Measurements from ENCODE around the gene SF3A2. TPM values are rescaled to one million over a fixed set of nuclear protein-coding genes. Genes with fewer than 3 reads are reported as not detected.

The SF3A2 gene
- polyA plus RNA-seq, 1 donor, result 66.1 TPM

DNA sequence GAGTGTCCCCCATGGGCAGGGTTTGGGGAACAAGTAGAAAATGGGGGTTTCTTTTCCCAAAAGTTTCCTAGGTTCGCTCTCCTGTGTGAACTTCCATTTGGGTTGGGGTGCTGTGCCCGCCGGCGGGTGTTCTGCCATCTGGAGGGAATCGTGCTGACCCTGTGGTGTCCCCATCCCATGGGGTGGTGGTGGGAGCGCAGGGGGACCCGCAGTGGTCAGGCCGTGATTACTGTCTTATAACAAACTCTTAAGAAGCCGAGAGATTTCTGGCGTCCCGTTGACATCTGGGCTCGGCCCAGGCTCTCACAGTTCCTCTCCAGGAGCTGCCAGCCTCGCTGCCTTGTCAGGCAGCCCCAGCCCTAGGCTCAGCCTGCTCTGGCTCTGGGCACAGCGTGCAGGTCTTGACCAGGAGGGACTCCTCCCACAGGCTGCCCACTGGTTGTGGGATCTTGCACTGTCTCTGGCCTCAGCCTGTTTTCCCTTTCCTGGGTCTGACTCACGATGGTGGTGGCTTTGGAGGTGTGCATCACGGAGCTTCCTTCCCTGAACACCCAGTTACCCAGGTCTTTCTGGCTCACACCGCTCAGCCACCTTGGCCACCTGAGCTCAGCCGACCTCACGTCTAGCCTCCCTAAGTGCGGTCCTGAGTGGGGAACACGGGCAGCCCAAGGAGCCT lies 35.0 kb upstream of the SF3A2 start:
- no peak for DNase-seq

GRCh38 chr19:2202366-2202765 lies 34.3 kb upstream of the SF3A2 start:
- no peak for DNase-seq

DNA sequence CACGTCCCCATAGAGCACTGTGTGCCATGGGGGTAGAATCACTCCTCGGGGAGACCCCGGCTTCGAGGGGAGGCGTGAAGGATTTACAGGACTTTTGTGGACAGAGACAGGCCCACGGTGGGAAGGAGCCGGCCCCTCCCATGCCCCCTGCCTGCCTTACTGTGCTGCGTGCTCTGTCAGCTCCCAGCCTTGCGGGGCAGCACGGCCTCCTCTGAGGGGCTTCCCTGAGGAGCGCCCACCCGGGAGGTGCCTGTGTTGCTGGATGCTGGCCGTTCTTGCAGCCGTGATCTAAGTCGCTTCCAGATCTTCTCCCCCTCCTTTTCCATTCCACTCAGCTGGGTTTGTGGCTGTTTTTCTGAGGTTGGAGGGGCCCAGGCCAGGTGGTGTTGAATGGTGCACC lies 29.6 kb upstream of the SF3A2 start:
- no peak for DNase-seq

DNA sequence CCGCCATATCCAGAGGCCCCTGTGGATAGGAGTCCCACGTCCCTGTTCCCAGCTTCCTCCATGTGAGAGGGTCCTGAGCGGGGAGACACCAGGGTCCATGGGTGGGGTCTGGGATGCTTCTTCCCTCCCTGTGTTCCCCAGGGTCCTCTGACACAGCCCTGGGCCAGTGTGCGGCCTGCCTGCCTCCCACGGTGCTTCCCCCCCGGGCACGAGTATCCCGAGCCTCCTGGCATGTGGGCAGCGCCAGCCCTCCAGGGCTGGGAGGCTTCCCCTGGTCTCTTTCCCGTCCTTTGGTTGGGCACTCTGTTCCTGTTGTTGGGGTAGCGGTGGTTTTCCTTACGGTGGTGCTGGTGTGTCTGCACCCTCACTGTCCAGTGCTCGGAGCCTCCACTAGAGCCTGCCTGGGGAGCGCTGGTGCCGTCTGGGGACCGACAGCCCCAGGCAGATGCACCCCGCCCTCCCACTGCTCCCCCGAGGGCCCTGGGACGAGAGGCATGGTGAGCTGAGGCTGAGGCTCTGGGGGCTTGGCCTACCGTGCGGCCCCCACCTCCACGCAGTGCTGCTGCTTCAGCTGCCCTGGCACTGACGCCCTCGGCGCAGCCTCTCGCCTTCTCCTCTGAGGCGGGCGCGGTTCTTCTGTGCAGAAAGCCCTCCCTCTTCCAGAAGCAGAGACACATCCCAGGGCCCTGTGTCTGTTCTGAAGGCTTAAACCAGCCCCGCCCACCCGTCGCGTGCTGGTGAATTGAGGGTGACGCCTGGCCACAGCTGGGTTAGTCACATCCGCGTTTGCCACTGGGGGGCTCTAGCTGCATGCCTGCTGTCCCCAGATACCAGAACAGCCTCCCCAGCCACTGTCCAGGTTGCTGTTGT lies 28.4 kb upstream of the SF3A2 start:
- no peak for DNase-seq

DNA sequence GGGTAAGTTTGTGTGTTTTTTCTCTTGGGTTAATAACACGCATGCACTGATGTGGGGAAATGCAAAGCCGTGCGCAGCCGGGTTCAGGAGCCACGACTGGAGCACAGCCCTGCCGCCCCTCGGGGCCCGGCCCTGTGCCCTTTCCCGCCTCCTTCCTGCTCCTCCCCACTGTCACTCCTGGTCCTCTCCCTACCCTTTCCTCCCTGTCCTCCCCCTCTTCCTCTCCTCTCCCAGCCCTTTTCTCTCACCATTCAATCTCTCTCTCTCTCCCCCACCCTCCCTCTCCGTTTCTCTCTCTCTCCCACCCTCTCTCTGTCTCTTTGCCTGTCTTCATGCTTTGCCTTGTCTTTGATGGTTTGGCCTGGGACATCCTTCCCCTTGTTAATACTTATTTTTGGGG lies 27.6 kb upstream of the SF3A2 start:
- DNase-seq, result no peak

GRCh38 chr19:2209408-2209807 lies 27.2 kb upstream of the SF3A2 start:
- no peak for DNase-seq

DNA sequence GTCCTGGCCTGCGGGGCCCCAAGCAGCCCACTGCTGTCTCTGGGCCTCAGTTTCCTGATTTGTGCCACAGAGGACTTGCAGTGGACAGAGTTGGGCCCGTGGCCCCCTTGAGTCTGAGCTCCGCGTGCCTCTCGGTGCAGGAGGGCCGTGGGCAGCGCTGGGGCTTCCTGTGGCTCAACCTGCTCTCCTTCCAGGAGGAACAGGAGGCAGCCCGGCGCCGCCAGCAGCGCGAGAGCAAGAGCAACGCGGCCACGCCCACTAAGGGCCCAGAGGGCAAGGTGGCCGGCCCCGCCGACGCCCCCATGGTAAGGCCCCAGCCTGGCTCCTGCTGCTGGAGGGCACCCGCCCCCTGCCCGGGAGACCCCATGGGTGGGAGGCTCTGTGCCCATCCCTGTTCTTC lies 26.4 kb upstream of the SF3A2 start:
- DNase-seq, result no peak

DNA sequence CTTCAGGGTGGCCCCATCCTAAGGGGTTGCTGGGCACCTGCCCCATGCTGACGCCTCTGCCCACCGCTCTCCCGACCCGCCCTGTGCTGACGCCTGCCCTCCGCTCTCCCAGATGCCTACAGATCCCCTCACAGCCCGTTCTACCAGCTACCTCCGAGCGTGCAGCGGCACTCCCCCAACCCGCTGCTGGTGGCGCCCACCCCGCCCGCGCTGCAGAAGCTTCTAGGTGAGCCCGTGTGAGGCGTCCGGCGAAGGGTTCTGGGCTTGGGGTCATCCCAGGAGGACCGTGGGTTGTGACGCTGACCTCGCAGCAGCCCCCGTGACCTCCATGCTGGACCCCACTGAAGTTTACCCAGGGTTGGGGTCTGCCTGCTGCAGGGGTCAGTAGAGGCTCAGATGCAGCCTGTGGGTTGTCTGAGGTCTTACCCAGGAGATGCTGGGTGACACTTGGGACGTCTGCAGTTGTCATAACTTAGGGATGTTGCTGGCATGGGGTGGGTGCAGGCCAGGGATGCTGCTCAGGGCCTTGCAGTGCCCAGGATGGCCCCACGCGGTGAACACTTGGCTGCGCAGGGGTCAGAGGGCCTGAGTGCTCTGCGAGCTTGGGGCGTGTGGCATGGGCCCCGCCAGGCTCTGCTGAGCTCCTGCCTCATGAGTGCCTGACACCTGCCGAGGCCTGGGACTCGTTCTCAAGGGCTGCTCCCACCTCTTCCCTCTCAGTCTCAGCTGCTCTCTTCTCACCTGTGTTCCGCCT lies 25.5 kb upstream of the SF3A2 start:
- DNase-seq, result no peak

DNA sequence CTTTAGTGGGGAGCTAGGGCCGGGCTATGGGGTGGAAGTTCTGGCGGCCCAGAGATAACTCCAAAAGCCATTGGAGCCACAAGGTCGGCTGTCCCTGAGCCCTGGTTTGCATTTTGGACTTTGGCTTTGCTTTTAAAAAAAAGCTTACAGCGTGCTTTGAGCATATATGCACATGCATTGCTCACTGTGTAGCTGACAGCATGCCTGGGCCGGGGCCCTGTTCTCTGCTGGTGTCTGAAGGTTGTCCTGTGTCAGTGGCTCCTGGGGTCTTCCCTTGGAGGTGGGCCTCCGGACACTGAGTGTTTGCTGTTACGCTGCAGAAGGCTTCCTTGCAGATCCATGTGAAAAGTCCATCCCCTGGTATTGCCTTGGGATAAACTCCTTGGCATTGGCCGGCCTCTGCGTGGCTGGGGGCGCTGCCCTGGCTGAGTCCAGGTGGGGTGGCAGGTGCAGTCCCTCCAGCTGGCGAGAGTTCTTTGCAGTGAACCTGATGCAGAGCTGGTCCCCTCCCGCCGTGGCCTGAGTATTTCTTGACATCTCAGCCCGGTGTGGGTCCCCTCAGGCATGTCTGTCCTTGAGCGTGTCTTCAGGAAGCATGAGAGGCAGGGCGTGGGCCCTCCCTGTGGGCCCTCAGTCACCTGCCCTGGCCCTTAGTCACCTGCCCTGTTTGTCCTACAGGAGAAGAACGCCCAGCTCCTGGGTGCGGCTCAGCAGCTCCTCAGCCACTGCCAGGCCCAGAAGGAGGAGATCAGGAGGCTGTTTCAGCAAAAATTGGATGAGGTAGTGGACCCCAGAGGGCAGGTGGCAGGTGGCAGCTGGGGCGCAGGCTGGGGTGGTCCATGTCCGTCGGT lies 23.5 kb upstream of the SF3A2 start:
- no peak for DNase-seq

DNA sequence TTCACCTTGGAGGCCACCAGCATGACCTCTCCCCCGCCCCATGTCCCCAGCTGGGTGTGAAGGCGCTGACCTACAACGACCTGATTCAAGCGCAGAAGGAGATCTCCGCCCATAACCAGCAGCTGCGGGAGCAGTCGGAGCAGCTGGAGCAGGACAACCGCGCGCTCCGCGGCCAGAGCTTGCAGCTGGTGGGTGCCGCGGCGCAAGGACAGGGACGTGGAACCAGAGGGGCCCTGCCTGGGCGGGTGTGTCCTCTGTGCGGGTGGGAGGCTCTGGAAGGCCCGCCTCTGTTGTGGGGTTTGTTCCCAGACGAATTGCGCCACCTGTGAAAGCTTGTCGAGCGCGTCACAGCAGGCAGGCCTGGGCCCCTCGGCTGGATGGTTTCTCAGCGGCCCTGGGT lies 22.8 kb upstream of the SF3A2 start:
- DNase-seq, result no peak

- no peak for DNase-seq
These were observed 22.4 kb upstream of the SF3A2 start for GRCh38 chr19:2214251-2214650.

DNA sequence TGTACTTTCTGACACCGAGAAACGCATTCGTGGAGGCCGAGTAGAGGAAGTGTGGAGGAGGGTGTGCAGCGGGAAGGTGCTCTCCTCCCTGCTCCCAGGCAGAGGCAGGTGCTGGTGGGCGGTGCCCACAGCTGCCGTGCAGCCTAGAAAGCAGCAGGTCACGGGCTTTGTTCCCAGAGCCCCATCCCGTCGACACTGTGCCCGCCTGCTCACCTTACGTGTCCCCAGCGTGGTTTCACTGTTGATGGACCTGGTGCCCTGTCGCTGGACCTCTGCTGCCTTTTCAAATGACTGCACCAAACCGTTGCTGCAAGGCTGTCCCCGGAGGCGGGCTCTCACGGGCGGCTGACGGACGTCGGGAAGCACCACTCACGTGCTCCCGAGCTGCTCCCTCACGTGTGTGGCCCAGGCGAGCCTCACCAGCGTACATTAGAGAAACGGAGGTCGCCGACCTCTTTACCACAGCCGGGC lies 21.3 kb upstream of the SF3A2 start:
- DNase-seq, result no peak

DNA sequence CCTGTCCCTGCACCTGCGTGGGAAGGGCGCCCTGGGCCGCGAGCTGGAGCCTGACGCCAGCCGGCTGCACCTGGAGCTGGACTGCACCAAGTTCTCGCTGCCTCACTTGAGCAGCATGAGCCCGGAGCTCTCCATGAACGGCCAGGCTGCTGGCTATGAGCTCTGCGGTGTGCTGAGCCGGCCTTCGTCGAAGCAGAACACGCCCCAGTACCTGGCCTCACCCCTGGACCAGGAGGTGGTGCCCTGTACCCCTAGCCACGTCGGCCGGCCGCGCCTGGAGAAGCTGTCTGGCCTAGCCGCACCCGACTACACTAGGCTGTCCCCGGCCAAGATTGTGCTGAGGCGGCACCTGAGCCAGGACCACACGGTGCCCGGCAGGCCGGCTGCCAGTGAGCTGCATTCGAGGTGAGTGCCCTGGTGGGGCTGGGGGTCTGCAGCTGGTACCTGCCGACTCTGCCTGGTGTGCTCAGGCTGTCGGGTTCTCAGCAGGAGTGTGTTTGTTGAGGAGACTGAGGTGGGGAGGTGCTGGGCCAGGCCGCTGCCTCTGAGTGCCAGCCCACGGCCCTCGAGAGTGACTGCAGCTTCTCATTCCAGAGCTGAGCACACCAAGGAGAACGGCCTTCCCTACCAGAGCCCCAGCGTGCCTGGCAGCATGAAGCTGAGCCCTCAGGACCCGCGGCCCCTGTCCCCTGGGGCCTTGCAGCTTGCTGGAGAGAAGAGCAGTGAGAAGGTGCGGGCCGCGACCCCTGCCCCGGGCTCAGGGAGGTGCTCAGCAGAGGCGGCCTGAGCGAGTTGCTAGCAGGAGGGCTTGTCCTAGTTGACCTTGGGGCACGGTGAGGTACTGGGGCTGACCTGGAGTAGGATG lies 20.0 kb upstream of the SF3A2 start:
- DNase-seq, result no peak

GRCh38 chr19:2217591-2217990 lies 19.0 kb upstream of the SF3A2 start:
- no peak for DNase-seq

DNA sequence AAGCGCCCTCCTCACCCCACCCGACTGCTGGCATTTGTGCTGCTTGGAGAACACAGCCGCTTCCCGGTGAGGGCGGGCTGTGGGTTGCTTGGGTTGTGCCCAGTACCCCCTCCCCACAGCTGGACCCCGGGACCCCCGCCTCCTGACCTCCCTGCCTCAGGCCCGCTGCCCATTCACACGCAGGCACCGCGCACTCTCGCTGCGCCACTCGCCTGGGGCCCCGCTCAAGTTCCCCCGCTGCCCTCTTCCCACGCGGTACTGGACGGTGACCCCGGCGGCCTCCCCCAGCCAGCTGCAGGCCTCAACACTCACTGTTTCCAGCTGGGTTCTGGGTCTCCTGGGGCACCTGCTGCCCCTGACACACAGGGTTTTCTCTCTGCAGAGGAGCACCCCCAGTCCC lies 16.9 kb upstream of the SF3A2 start:
- no peak for DNase-seq

GRCh38 chr19:2221250-2221831 lies 15.3 kb upstream of the SF3A2 start:
- no peak for DNase-seq

- DNase-seq, result no peak
These were observed 14.7 kb upstream of the SF3A2 start for GRCh38 chr19:2221918-2222317.

- DNase-seq, result no peak
These were observed 13.2 kb upstream of the SF3A2 start for GRCh38 chr19:2223391-2223790.

DNA sequence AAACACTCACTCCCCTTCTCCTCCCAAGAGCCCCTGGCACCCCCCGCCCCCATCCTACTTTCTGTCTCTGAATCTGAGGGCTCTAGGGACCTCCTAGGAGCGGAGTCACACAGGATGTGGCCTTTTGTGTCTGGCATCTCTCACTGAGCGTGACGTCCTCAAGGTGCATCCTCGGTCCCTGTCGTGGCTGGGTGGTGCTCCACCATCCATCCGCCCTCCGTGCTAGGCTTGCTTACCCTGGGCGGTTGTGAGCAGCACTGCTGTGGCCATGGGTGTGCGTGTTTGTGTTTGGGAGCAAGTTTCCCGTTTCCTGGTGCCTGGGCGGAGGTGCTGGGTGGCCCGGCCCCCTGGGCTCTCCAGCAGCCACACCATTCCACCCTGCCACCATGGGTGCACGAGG lies 12.7 kb upstream of the SF3A2 start:
- no peak for DNase-seq

GRCh38 chr19:2224754-2225349 lies 11.8 kb upstream of the SF3A2 start:
- no peak for DNase-seq
